Testis (tissue), 3 donors: ENCODE results near the gene ANKRD62. TPM values are rescaled to one million over a fixed set of nuclear protein-coding genes. Genes with fewer than 3 reads are reported as not detected.

Source experiments
- DNase-seq: peaks from one replicate; pipeline ENCODE4 v3.0.0-alpha.2; 2019
- H3K27ac ChIP-seq, 2 donors: fragments of 200-600 bp; sonication (generic); one replicate each; pipeline ENCODE4 v1.5.1; 2019
- H3K27me3 ChIP-seq: fragments of 200-600 bp; sonication (generic); one replicate; pipeline ENCODE4 v1.5.1; 2019
- H3K36me3 ChIP-seq: fragments of 200-600 bp; sonication (generic); one replicate; pipeline ENCODE4 v1.5.1; 2017; ENCODE audit warnings: low read depth; ENCODE audit errors: missing control alignments
- H3K4me1 ChIP-seq: fragments of 200-600 bp; sonication (generic); one replicate; pipeline ENCODE4 v1.5.1; 2019
- H3K4me3 ChIP-seq, 2 donors: fragments of 200-600 bp; sonication (generic); one replicate each; pipeline ENCODE4 v1.5.1; 2017 to 2019
- H3K9me3 ChIP-seq: fragments of 200-600 bp; sonication (generic); one replicate; pipeline ENCODE4 v1.5.1; 2017
- CTCF ChIP-seq, 3 experiments: fragments of 450-650 bp in 2 of 3; fragments of 200-600 bp in 1 of 3; sonication (generic) in 1 of 3; IDR thresholded peaks; one replicate each; pipeline ENCODE4 v1.5.1; 2016 to 2019; ENCODE audit warnings: antibody characterized with exemption in 3 of 3, mild to moderate bottlenecking in 2 of 3, moderate library complexity in 1 of 3
- POLR2A ChIP-seq: fragments of 450-650 bp; IDR thresholded peaks from one replicate; pipeline ENCODE4 v1.6.1; 2017; ENCODE audit warnings: antibody characterized with exemption, mild to moderate bottlenecking, moderate library complexity
- WGBS, 2 donors: methylation state at CpG; one replicate each; pipeline ENCODE4 v1.1.5; 2018; 5-methylcytosine and 5-hydroxymethylcytosine counted together
- intact Hi-C: fragments of 100-400 bp; cut with DNase I; formaldehyde crosslinking; loops from one replicate; pipeline ENCODE4 v1.15.1; 2023; ENCODE audit warnings: low total_unique reads
- polyA plus RNA-seq: library from polyadenylated mRNA; stranded (reverse); fragments of 350-450 nt; fragmentation: Illumina TruSeq; extraction: RNeasy Lipid Tissue Mini Kit (QIAGEN cat#74804); gene quantifications from one replicate; pipeline ENCODE4 v1.2.3, GENCODE V29; 2014; ENCODE audit warnings: low read depth, low replicate concordance; ENCODE audit not compliant: insufficient read depth
- total RNA-seq, 2 donors: library from RNA; depleted of rRNA; stranded (reverse); fragments of >200 nt; gene quantifications; one replicate each; pipeline ENCODE4 v1.2.3, GENCODE V29; 2016

The ANKRD62 gene
- total and polyA plus RNA-seq, 3 donors from 2014 or later = 2.8 to 56.8 (median 25.5) TPM

DNA sequence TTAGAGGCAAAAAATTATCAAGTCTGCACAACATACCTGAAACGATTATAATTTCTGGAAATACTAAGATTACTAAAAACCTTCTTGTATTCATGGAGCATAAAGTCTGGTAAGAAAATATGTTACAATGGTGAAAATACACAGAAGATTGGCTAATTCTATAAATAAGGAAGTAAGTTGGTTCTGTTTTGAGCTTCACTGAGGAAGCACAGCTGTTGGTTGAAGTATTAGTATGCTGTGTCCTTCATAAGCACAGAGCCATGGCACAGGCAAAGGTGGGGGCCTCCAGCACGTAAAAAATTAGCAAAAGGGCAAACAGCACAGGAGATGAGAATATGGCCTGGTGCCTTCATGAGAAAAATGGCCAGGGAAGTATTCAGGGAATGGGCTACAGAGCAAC lies 40.4 kb upstream of the ANKRD62 start:
- no peaks in the 10 kb centered on the region for H3K4me1 ChIP-seq
- TF ChIP-seq CTCF (IDR thresholded peaks at IDR 0.05) (no peak), POLR2A (no peak)
- no peak overlapping the region for H3K4me3 ChIP-seq
- no peaks in the 10 kb centered on the region for H3K36me3 ChIP-seq
- intact Hi-C loops = no loop called here
- H3K9me3 ChIP-seq = no peaks in the 10 kb centered on the region
- DNase-seq = no peak
- no peaks in the 10 kb centered on the region for H3K27me3 ChIP-seq
- 53 to 65% methylated on average over 2 of the region's 2 CpGs for WGBS, 2 donors
- no peak overlapping the region for H3K27ac ChIP-seq

GRCh38 chr18:12056034-12056883 lies 37.4 kb upstream of the ANKRD62 start:
- Histone ChIP-seq H3K27me3 (no peaks in the 10 kb centered on the region), H3K4me3 (no peak overlapping the region), H3K9me3 (no peaks in the 10 kb centered on the region), H3K36me3 (no peaks in the 10 kb centered on the region), H3K27ac (no peak overlapping the region), H3K4me1 (no peaks in the 10 kb centered on the region)
- intact Hi-C loops = no loop called here
- WGBS, 2 donors = 75 to 90% methylated on average over 13 to 14 of the region's 14 CpGs
- no peak for TF ChIP-seq CTCF (IDR thresholded peaks at IDR 0.05)
- no peak for TF ChIP-seq POLR2A
- no peak for DNase-seq

DNA sequence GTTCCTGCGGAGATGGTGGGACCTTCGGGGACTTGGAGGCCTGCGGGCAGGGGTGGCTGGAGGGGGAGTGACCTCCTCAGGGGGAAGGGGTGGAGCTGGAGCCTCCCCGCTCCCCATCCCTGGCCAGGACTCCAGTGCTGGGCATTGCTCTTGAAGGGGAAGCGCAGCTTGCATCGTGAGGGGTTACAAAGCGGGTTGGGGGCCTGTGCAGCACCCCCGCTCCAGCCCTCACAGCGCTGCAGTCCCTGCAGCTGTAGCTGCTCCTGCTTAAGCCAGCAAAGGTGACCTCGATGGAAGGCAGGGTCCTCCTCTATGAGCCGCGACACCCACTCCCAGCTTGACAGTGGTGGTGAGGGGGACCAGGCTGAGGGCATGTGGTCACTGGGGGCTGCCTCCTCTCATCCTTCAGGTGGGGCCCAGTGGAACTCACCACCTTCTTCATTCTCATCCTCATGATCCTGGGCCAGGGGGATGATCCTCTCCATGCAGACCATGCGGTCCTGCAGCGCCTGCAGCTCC lies 36.7 kb upstream of the ANKRD62 start:
- no peaks in the 10 kb centered on the region for H3K27me3 ChIP-seq
- 83 to 95% methylated on average over 8 to 14 of the region's 14 CpGs for WGBS, 2 donors
- no peak overlapping the region for H3K27ac ChIP-seq
- no peaks in the 10 kb centered on the region for H3K9me3 ChIP-seq
- no peaks in the 10 kb centered on the region for H3K36me3 ChIP-seq
- H3K4me1 ChIP-seq = no peaks in the 10 kb centered on the region
- intact Hi-C loops = no loop called here
- TF ChIP-seq CTCF (IDR thresholded peaks at IDR 0.05) (no peak), POLR2A (no peak)
- DNase-seq = no peak
- no peak overlapping the region for H3K4me3 ChIP-seq

DNA sequence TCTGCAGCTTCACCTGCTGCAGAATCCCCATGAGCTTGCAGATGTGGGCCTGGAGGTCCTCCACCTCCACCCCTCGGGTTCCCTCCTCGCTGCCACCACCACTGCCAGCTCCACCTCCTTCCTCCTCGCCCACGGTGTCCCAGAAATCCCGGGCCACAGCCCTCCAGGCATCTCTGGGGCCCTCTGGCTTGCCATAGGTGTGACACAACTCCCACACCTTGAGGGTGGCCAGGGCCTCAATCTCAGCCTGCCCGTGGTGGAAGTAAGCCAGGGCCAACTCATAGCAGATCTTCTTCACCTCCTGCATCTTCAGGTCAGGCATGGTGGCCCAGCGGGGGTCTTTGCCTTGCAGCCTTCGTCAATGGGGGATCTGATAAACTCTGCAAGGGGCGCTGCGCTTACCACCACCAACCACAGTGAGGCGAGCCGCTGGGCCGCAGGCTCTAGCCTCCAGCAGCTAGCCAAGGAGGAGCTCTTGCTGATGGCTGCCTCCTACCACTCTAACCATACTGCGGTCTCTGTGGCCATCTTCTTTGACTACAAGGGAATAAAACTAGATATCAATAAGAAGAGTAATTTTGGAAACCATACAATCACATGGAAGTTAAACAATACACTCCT lies 36.1 kb upstream of the ANKRD62 start:
- Histone ChIP-seq H3K36me3 (no peaks in the 10 kb centered on the region), H3K9me3 (no peaks in the 10 kb centered on the region), H3K4me3 (no peak overlapping the region), H3K27me3 (no peaks in the 10 kb centered on the region), H3K4me1 (no peaks in the 10 kb centered on the region), H3K27ac (no peak overlapping the region)
- intact Hi-C loops = no loop called here
- WGBS, 2 donors = 87 to 93% methylated on average over 12 to 14 of the region's 14 CpGs
- no peak for DNase-seq
- TF ChIP-seq CTCF (IDR thresholded peaks at IDR 0.05) = no peak
- TF ChIP-seq POLR2A = no peak
